NT2/D1 (cell line): Measurements from ENCODE around the gene SMG9.

ENCODE experiments used
- DNase-seq: peaks from one replicate; pipeline ENCODE4 v3.0.0-alpha.2; 2011; ENCODE audit warnings: low read depth, low spot score
- H3K27me3 ChIP-seq: 2 replicates; pipeline ENCODE4 v1.6.0; 2011; ENCODE audit warnings: mild to moderate bottlenecking; ENCODE audit not compliant: insufficient read length, insufficient read depth
- H3K36me3 ChIP-seq: 2 replicates; pipeline ENCODE4 v1.6.1; 2011; ENCODE audit warnings: mild to moderate bottlenecking, low read length, mixed read lengths; ENCODE audit not compliant: insufficient read depth, insufficient read length
- H3K4me1 ChIP-seq: 2 replicates; pipeline ENCODE4 v1.5.1; 2011; ENCODE audit not compliant: insufficient read depth, insufficient read length
- H3K4me3 ChIP-seq: 2 replicates; pipeline ENCODE4 v1.5.1; 2011; ENCODE audit warnings: low read depth; ENCODE audit not compliant: insufficient read length
- H3K9ac ChIP-seq: 2 replicates; pipeline ENCODE4 v1.6.0; 2011; ENCODE audit warnings: low read depth; ENCODE audit not compliant: insufficient read length
- H3K9me3 ChIP-seq: 2 replicates; pipeline ENCODE4 v1.5.1; 2011; ENCODE audit warnings: mild to moderate bottlenecking, low read length; ENCODE audit not compliant: insufficient read depth
- SUZ12 ChIP-seq: IDR thresholded peaks from 2 replicates; pipeline ENCODE4 v1.6.1; 2011; ENCODE audit not compliant: insufficient read length, insufficient read depth; ENCODE audit errors: extremely low read depth
- YY1 ChIP-seq: IDR thresholded peaks from 2 replicates; pipeline ENCODE4 v1.6.1; 2011; ENCODE audit not compliant: insufficient read length, insufficient read depth
- ZNF274 ChIP-seq: IDR thresholded peaks from 2 replicates; pipeline ENCODE4 v1.6.1; 2011; ENCODE audit warnings: mild to moderate bottlenecking, low read depth, low read length

The SMG9 gene

DNA sequence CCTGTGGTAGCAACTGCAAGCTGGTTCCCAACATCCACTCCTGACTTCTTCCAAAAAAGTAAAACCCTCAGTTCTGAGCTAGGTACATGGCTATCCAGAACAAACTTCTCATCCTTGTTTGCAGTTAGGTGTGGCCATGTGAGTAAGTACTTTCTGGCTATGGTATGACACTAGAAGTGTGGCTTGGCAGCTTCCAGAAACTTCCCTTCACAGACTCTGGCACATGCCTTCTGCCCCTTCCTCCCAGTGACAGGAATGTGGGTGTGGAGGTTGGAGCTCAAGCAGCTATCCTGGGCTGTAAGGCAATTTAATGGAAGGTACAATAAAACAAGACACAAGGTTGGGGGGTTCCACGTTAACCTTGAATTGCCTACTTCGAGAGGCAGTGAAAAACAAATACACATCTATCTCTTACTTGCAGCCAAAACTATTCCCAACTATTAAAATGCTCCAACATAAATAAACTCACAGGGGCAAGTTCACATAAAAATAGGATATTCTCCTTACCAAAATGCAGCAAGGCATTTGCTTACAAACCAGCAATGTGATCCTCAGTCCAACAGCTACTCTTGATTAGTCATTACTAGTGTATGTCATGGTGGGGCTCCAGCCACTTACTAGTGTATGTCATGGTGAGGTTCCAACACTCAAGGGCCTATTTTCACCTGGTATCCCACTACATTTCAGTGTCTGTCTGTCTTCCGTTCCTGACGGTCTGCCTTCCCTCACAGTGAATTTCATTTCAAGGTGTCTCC lies 3.1 kb downstream of the SMG9 start:
- H3K36me3 ChIP-seq: peaks cover 57% of the 10 kb centered on the region
- H3K4me3 ChIP-seq: no peak overlapping the region
- TF ChIP-seq SUZ12: no peak
- no peak for TF ChIP-seq ZNF274
- no peak for TF ChIP-seq YY1
- H3K27me3 ChIP-seq: no peaks in the 10 kb centered on the region
- DNase-seq: no peak
- peaks cover 3% of the 10 kb centered on the region for H3K4me1 ChIP-seq
- H3K9me3 ChIP-seq: no peaks in the 10 kb centered on the region
- no peak overlapping the region for H3K9ac ChIP-seq

DNA sequence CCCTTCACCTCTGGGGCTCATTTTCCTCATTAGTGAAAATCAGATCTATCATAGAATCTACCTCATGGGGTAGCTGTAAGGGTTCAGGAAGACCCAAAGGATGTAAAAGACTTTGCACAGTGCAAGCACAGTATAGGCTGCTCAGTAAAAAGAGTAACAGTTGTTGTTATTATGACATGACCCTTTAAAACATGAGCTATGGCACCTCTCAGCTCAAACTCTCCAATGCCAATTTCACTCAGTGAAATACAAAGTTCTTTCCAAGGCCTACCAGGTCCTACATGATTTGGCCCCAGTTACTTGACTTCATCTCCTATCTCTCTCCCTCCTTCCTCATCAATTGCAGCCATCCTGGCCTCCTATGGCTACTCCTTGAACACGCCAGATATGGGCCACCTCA lies 4.9 kb downstream of the SMG9 start:
- Histone ChIP-seq H3K4me1 (peaks cover 3% of the 10 kb centered on the region), H3K9me3 (no peaks in the 10 kb centered on the region), H3K4me3 (no peak overlapping the region), H3K27me3 (no peaks in the 10 kb centered on the region), H3K36me3 (peaks cover 60% of the 10 kb centered on the region), H3K9ac (no peak overlapping the region)
- DNase-seq: no peak
- TF ChIP-seq ZNF274: no peak

DNA sequence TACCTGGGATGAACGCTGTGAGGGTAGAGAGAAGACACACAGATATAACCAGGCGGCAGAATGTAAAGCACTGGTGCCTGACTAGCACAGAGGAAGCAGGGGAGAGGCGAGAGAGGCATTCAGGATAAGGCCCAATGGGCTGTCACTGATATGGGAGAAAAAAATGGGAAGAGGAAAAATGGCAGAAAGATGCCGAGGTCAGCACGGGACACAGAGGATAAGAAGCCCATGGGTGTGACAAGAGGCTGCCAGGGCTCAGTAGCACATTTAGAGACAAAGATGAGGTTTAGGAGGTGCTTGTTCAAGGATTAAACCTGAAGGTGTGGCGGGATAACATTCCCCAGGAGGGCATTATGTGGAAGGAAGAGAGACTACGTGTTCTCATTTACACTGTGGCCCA lies 5.6 kb downstream of the SMG9 start:
- peaks cover 67% of the 10 kb centered on the region for H3K36me3 ChIP-seq
- no peak for DNase-seq
- TF ChIP-seq YY1 (no peak), SUZ12 (no peak), ZNF274 (no peak)

DNA sequence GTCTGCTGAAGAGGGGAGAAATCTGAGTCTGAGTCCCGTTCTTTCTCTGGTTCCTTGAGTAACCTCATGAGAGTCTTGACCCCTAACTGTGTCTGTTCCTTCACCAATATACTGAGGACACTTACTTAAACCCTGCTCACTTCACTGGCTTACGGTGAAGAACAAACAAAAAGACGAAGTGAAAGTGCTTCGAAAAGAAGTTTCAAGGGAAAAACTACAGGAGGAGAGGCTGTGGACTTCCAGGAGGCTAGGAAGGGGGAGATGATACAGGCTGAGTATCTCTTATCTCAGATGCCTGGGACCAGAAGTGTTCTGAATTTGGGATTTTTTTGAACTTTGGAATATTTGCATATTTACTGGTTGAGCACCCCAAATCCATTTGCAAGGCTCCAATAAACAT lies 6.1 kb downstream of the SMG9 start:
- Histone ChIP-seq H3K27me3 (no peaks in the 10 kb centered on the region), H3K4me3 (no peak overlapping the region), H3K4me1 (peaks cover 3% of the 10 kb centered on the region), H3K9ac (no peak overlapping the region), H3K9me3 (no peaks in the 10 kb centered on the region), H3K36me3 (peaks cover 72% of the 10 kb centered on the region)
- no peak for DNase-seq
- no peak for TF ChIP-seq ZNF274
- TF ChIP-seq SUZ12: no peak
- no peak for TF ChIP-seq YY1

More for the DNA sequence above, 5.6 kb downstream of the SMG9 start:
- Histone ChIP-seq H3K27me3 (no peaks in the 10 kb centered on the region), H3K4me1 (peaks cover 3% of the 10 kb centered on the region), H3K9ac (no peak overlapping the region), H3K9me3 (no peaks in the 10 kb centered on the region), H3K4me3 (no peak overlapping the region)

DNA sequence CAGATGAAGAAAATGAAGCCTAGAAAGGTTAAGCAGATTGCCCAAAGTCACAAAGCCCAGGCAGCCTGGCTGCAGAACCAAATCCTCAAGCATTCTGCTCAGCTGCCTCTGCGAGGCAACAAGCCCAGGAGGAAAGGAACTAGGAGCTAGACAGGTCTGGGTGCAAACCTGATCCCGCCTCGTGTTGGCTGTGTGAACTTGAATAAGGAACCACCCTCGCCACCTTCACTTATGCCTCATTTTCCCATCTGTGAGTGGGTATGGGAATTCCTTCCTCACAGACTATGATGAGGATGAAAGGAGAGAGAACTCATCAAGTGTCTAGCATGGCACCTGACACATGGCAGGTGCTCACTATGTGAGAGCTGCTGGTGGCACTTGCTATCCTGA lies 6.6 kb downstream of the SMG9 start:
- peaks cover 77% of the 10 kb centered on the region for H3K36me3 ChIP-seq
- H3K27me3 ChIP-seq: no peaks in the 10 kb centered on the region
- H3K9me3 ChIP-seq: no peaks in the 10 kb centered on the region
- H3K9ac ChIP-seq: no peak overlapping the region
- DNase-seq: no peak
- TF ChIP-seq ZNF274 (no peak), YY1 (no peak), SUZ12 (no peak)
- no peak overlapping the region for H3K4me3 ChIP-seq
- peaks cover 3% of the 10 kb centered on the region for H3K4me1 ChIP-seq

DNA sequence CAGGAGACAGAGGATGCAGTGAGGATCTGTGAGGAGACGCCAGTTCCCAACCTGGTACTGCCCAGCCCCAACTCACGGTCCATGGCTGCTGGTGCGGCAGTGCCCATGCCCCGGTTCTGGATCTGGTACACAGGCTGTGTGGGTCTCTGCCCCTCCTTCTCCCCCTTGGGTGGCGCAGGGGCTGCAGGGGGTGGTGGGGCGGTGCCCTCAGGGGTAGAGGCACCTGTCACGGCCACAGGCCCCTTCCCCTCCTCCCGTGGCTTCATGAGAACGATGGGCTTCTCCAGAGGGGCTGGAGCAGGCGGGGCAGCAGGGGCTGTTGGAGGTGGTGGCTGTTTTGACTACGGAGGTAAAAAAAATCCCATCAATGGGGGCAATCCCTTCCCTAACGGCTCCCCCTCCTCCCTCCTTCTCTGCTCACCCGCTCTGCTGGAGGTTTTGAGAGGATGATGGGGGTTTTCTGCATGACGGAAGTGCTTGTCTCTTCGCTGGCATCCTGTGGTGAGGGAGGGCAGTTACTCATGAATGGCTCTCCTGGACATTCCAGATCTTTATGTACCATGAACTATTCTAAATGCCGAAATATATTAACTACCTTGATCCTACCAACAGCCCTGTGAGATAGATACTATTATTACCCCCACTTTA lies 7.1 kb downstream of the SMG9 start:
- Histone ChIP-seq H3K27me3 (no peaks in the 10 kb centered on the region), H3K36me3 (peaks cover 81% of the 10 kb centered on the region), H3K9me3 (no peaks in the 10 kb centered on the region), H3K4me1 (peaks cover 3% of the 10 kb centered on the region), H3K4me3 (no peak overlapping the region), H3K9ac (no peak overlapping the region)
- TF ChIP-seq SUZ12: no peak
- DNase-seq: no peak

DNA sequence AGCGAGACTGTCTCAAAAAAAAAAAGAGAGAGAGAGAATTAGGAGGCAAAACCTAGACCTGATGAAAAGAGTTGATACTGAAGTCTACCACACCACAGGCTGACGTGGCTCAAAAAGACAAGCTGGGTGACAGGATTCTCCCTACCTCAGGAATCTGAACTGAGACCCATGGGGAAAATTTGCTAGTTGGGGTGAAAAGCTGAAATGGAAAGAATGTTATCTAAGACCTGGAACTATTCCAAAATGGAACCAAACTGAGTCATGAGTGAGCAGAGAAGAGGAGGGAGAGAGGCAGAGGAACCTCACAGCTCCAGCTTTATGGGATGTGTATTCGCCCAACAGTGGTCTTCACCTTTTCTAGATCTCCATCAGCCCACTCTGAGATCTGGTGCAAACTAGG lies 11.7 kb downstream of the SMG9 start:
- Histone ChIP-seq H3K4me1 (no peaks in the 10 kb centered on the region), H3K4me3 (no peak overlapping the region), H3K27me3 (no peaks in the 10 kb centered on the region), H3K9me3 (no peaks in the 10 kb centered on the region), H3K36me3 (peaks cover 72% of the 10 kb centered on the region), H3K9ac (no peak overlapping the region)
- DNase-seq: no peak
- no peak for TF ChIP-seq SUZ12
- no peak for TF ChIP-seq YY1
- TF ChIP-seq ZNF274: no peak
